ENCODE results near the gene PRR12. TPM values are rescaled to one million over a fixed set of nuclear protein-coding genes. Genes with fewer than 3 reads are reported as not detected.
A peak's percentile ranks its signal among the peaks of the same experiment; 100 is the strongest.

PRR12 gene
- total RNA-seq, 1 experiment from 2014 or later: 3.0 TPM

GRCh38 chr19:49637821-49638738 is 47.1 kb downstream of the PRR12 start:
- DNase-seq (ENCODE audit: low spot score): peak; percentile 21
- in situ Hi-C loops (cut with HindIII; ENCODE audit: low sequenced_read_pairs): no loop called here

- in situ Hi-C loops (cut with HindIII; ENCODE audit: low sequenced_read_pairs): no loop called here
- peak; percentile 19 for DNase-seq (ENCODE audit: low spot score)
These were observed 48.6 kb downstream of the PRR12 start for GRCh38 chr19:49639401-49640112.

- DNase-seq (ENCODE audit: low spot score): peak; percentile 99
- in situ Hi-C loops (cut with HindIII; ENCODE audit: low sequenced_read_pairs): no loop called here
These were observed 49.3 kb downstream of the PRR12 start, which contains the start of gene RRAS for GRCh38 chr19:49640113-49640898. Gene RRAS (minus strand): TSS chr19:49640143. CDS start chr19:49640098, 45 bp downstream.

GRCh38 chr19:49641688-49642491 is 50.9 kb downstream of the PRR12 start, which contains the start of gene SCAF1:
Gene SCAF1 (plus strand): TSS chr19:49642209. CDS start chr19:49645027, 2,818 bp downstream.
- in situ Hi-C loops (cut with HindIII; ENCODE audit: low sequenced_read_pairs): no loop called here
- peak; percentile 99 for DNase-seq (ENCODE audit: low spot score)

GRCh38 chr19:49642492-49643035 is 51.6 kb downstream of the PRR12 start:
- in situ Hi-C loops (cut with HindIII; ENCODE audit: low sequenced_read_pairs): no loop called here
- DNase-seq (ENCODE audit: low spot score): no peak

GRCh38 chr19:49643466-49643865 is 52.5 kb downstream of the PRR12 start:
- DNase-seq (ENCODE audit: low spot score): no peak
- in situ Hi-C loops (cut with HindIII; ENCODE audit: low sequenced_read_pairs): no loop called here

- DNase-seq (ENCODE audit: low spot score): no peak
These were observed 54.6 kb downstream of the PRR12 start for GRCh38 chr19:49645592-49645991.

GRCh38 chr19:49645995-49646394 is 55.0 kb downstream of the PRR12 start:
- DNase-seq (ENCODE audit: low spot score): no peak
- in situ Hi-C loops (cut with HindIII; ENCODE audit: low sequenced_read_pairs): no loop called here

More at GRCh38 chr19:49645592-49645991, 54.6 kb downstream of the PRR12 start:
- in situ Hi-C loops (cut with HindIII; ENCODE audit: low sequenced_read_pairs): no loop called here

GRCh38 chr19:49646586-49646985 is 55.6 kb downstream of the PRR12 start:
- no peak for DNase-seq (ENCODE audit: low spot score)
- in situ Hi-C loops (cut with HindIII; ENCODE audit: low sequenced_read_pairs): no loop called here

GRCh38 chr19:49651029-49651819 is 60.2 kb downstream of the PRR12 start:
- in situ Hi-C loops (cut with HindIII; ENCODE audit: low sequenced_read_pairs): no loop called here
- no peak for DNase-seq (ENCODE audit: low spot score)

- in situ Hi-C loops (cut with HindIII; ENCODE audit: low sequenced_read_pairs): no loop called here
- no peak for DNase-seq (ENCODE audit: low spot score)
These were observed 61.0 kb downstream of the PRR12 start for GRCh38 chr19:49651820-49652550.

GRCh38 chr19:49652551-49653465 is 61.8 kb downstream of the PRR12 start:
- in situ Hi-C loops (cut with HindIII; ENCODE audit: low sequenced_read_pairs): no loop called here
- DNase-seq (ENCODE audit: low spot score): no peak

- in situ Hi-C loops (cut with HindIII; ENCODE audit: low sequenced_read_pairs): no loop called here
- no peak for DNase-seq (ENCODE audit: low spot score)
These were observed 62.5 kb downstream of the PRR12 start for GRCh38 chr19:49653466-49653806.

- DNase-seq (ENCODE audit: low spot score): no peak
- in situ Hi-C loops (cut with HindIII; ENCODE audit: low sequenced_read_pairs): no loop called here
These were observed 63.6 kb downstream of the PRR12 start for GRCh38 chr19:49654581-49654980.

- no peak for DNase-seq (ENCODE audit: low spot score)
- in situ Hi-C loops (cut with HindIII; ENCODE audit: low sequenced_read_pairs): no loop called here
These were observed 64.8 kb downstream of the PRR12 start for GRCh38 chr19:49655570-49656455.

All from G401 (cell line).